GM12878 (cell line): ENCODE results near the gene DDX31. TPM values are rescaled to one million over a fixed set of nuclear protein-coding genes. Genes with fewer than 3 reads are reported as not detected.

Experiments used
- ATAC-seq: fragments of 200-7000 bp; cut with Tn5 transposase; 3 replicates; pipeline ENCODE4 v1.9.1; 2020; ENCODE audit warnings: mild to moderate bottlenecking, moderate library complexity
- BruUV-seq: library from RNA; stranded (reverse); fragments of 400-500 nt; replicated peaks from 2 replicates; lab custom pipeline; 2021; lab: Mats Ljungman, UMichigan
- CTCF ChIA-PET: fragments of 300-600 bp; sonication (Branson Sonifier 250); formaldehyde crosslinking; extraction: SDS; loops from one replicate; lab custom pipeline; 2021; ENCODE audit warnings: inconsistent platforms; lab: Yijun Ruan, JAX
- POLR2A ChIA-PET: fragments of 350-600 bp; formaldehyde crosslinking; extraction: SDS; loops from one replicate; lab custom pipeline; 2021; ENCODE audit warnings: inconsistent platforms; lab: Charles Lee
- RAD21 ChIA-PET: fragments of 300-600 bp; sonication (Branson Sonifier 250); formaldehyde crosslinking; loops from one replicate; lab custom pipeline; 2023; ENCODE audit warnings: antibody characterized with exemption; ENCODE audit not compliant: unreplicated experiment; lab: Charles Lee
- SMC1A ChIA-PET: fragments of 300-600 bp; sonication (Branson Sonifier 250); formaldehyde crosslinking; loops from one replicate; lab custom pipeline; 2023; ENCODE audit not compliant: unreplicated experiment, uncharacterized antibody; lab: Charles Lee
- DNase-seq: peaks from one replicate; pipeline ENCODE4 v3.0.0-alpha.2; 2011; ENCODE audit warnings: low read depth, low spot score
- FAIRE-seq: peaks from 3 replicates; lab custom pipeline; 2011; peaks lifted over from hg19 to GRCh38; lab: Jason Lieb, UNC
- H2AFZ ChIP-seq: 2 replicates; pipeline ENCODE4 v1.6.0; 2011; ENCODE audit warnings: low read depth, low read length, control low read depth; ENCODE audit not compliant: control insufficient read depth
- H3K27ac ChIP-seq: 2 replicates; pipeline ENCODE4 v1.5.1; 2011; ENCODE audit warnings: control low read depth; ENCODE audit not compliant: control insufficient read depth, insufficient read depth
- H3K27me3 ChIP-seq, 2 experiments: replicated peaks in 1 of 2; 2 replicates each; pipeline versions ENCODE4 v1.6.0 to v1.6.1; 2011; ENCODE audit warnings: low read length in 1 of 2; ENCODE audit not compliant: control insufficient read depth in 2 of 2, insufficient read depth in 2 of 2
- H3K36me3 ChIP-seq, 2 experiments: 2 replicates each; pipeline ENCODE4 v1.5.1; 2011; ENCODE audit warnings: low read length in 1 of 2; ENCODE audit not compliant: control insufficient read depth in 2 of 2, insufficient read depth in 2 of 2
- H3K4me1 ChIP-seq: 2 replicates; pipeline ENCODE4 v1.6.1; 2011; ENCODE audit warnings: mild to moderate bottlenecking, low read length, moderate library complexity, mixed read lengths; ENCODE audit not compliant: control insufficient read depth, insufficient read depth
- H3K4me2 ChIP-seq: 2 replicates; pipeline ENCODE4 v1.6.0; 2011; ENCODE audit warnings: control low read depth; ENCODE audit not compliant: control insufficient read depth, insufficient read depth
- H3K4me3 ChIP-seq: fragments of 200-600 bp; sonication (generic); 2 replicates; pipeline ENCODE4 v1.5.1; 2016
- H3K79me2 ChIP-seq: 2 replicates; pipeline ENCODE4 v1.6.0; 2011; ENCODE audit warnings: low read length; ENCODE audit not compliant: control insufficient read depth, insufficient read depth
- H3K9ac ChIP-seq: 2 replicates; pipeline ENCODE4 v1.8.0; 2011; ENCODE audit warnings: low read length, control low read depth, mixed read lengths; ENCODE audit not compliant: control insufficient read depth, insufficient read depth
- H3K9me3 ChIP-seq: replicated peaks from 3 replicates; pipeline ENCODE4 v1.5.1; 2011; ENCODE audit warnings: mild to moderate bottlenecking, low read length; ENCODE audit not compliant: control insufficient read depth, insufficient read depth
- H4K20me1 ChIP-seq: 2 replicates; pipeline ENCODE4 v1.6.0; 2011; ENCODE audit not compliant: control insufficient read depth, insufficient read depth
- BRCA1 ChIP-seq: IDR thresholded peaks from 2 replicates; pipeline ENCODE4 v1.6.1; 2011; ENCODE audit warnings: low read depth, low read length, improper control_type of control experiment
- CBX3 ChIP-seq: fragments of 200-600 bp; sonication (generic); IDR thresholded peaks from 2 replicates; pipeline ENCODE4 v1.6.1; 2016; ENCODE audit warnings: low read depth, borderline replicate concordance
- CREB1 ChIP-seq: IDR thresholded peaks from 2 replicates; pipeline ENCODE4 v1.6.1; 2012; ENCODE audit warnings: low read depth, mild to moderate bottlenecking, inconsistent platforms
- EGR1 ChIP-seq, 2 experiments: IDR thresholded peaks; 1 replicate in 1 of 2; 2 replicates in 1 of 2; pipeline ENCODE4 v1.6.1; 2011 to 2012; ENCODE audit warnings: low read depth in 2 of 2, low read length in 2 of 2, borderline replicate concordance in 1 of 2, mild to moderate bottlenecking in 1 of 2, moderate library complexity in 1 of 2
- FOXK2 ChIP-seq: fragments of 450-650 bp; IDR thresholded peaks from 2 replicates; pipeline ENCODE4 v1.6.1; 2017; ENCODE audit warnings: mild to moderate bottlenecking, moderate library complexity
- HDAC6 ChIP-seq: fragments of 200-600 bp; sonication (generic); IDR thresholded peaks from one replicate; pipeline ENCODE4 v1.8.0; 2017; ENCODE audit warnings: antibody characterized with exemption; ENCODE audit not compliant: unreplicated experiment
- IKZF2 ChIP-seq, 2 experiments: fragments of 450-650 bp; IDR thresholded peaks; 2 replicates each; pipeline ENCODE4 v1.6.1; 2017; ENCODE audit warnings: mild to moderate bottlenecking in 2 of 2, moderate library complexity in 2 of 2
- NR2F1 ChIP-seq: fragments of 450-650 bp; conservative IDR thresholded peaks from 2 replicates; pipeline ENCODE4 v1.6.1; 2017; ENCODE audit warnings: mild to moderate bottlenecking
- NRF1 ChIP-seq: conservative IDR thresholded peaks from 2 replicates; pipeline ENCODE4 v1.6.1; 2011; ENCODE audit warnings: mild to moderate bottlenecking, low read depth, low read length, improper control_type of control experiment
- PAX5 ChIP-seq: IDR thresholded peaks from 2 replicates; pipeline ENCODE4 v1.6.1; 2011; ENCODE audit warnings: low read depth, low read length, borderline replicate concordance
- RELA ChIP-seq: fragments of 450-650 bp; IDR thresholded peaks from 2 replicates; pipeline ENCODE4 v1.8.0; 2014; ENCODE audit warnings: borderline replicate concordance; ENCODE audit not compliant: partially characterized antibody
- STAT3 ChIP-seq: IDR thresholded peaks from 2 replicates; pipeline ENCODE4 v1.6.1; 2011; ENCODE audit warnings: low read depth, low read length, improper control_type of control experiment
- SUZ12 ChIP-seq: fragments of 200-600 bp; sonication (generic); IDR thresholded peaks from one replicate; pipeline ENCODE4 v1.6.1; 2018; ENCODE audit warnings: antibody characterized with exemption, mild to moderate bottlenecking; ENCODE audit not compliant: unreplicated experiment
- YBX1 ChIP-seq: fragments of 450-650 bp; IDR thresholded peaks from 2 replicates; pipeline ENCODE4 v1.6.1; 2016; ENCODE audit warnings: antibody characterized with exemption
- ZBED1 ChIP-seq: IDR thresholded peaks from 2 replicates; pipeline ENCODE4 v1.6.1; 2016; ENCODE audit warnings: borderline replicate concordance
- ZNF207 ChIP-seq: fragments of 450-650 bp; IDR thresholded peaks from 2 replicates; pipeline ENCODE4 v1.6.1; 2014; ENCODE audit warnings: antibody characterized with exemption, mild to moderate bottlenecking, borderline replicate concordance
- WGBS: methylation state at CpG from one replicate; pipeline ENCODE4 v1.1.6; 2016; ENCODE audit warnings: low lambda C conversion rate; ENCODE audit not compliant: insufficient replicate concordance, insufficient coverage; ENCODE audit errors: missing lambda C conversion rate; 5-methylcytosine and 5-hydroxymethylcytosine counted together
- in situ Hi-C: fragments of 300-500 bp; cut with MboI; formaldehyde crosslinking; loops from 9 replicates; pipeline ENCODE4 v1.14.3; 2018; ENCODE audit warnings: mixed read lengths
- intact Hi-C: fragments of 100-400 bp; cut with micrococcal nuclease; formaldehyde crosslinking; loops from one replicate; pipeline ENCODE4 v1.14.2; 2022; ENCODE audit not compliant: unreplicated experiment
- polyA plus RNA-seq, 11 experiments: library from polyadenylated mRNA; depleted of rRNA in 4 of 11; unstranded in 6 of 11; stranded (reverse) in 5 of 11; fragments of >200 nt; fragmentation: Nextera tagmentation in 4 of 11; fragmentation: Illumina TruSeq in 1 of 11; extraction: Ambion mirVana in 4 of 11; extraction: Trizol in 1 of 11; gene quantifications; 1 replicate in 1 of 11; 2 replicates in 10 of 11; pipeline versions ENCODE4 v1.2.1 to v1.2.3, GENCODE V29; 2011 to 2016; ENCODE audit warnings: inconsistent platforms in 2 of 11, missing spikeins in 2 of 11, low read depth in 1 of 11
- total RNA-seq, 4 experiments: library from RNA; depleted of rRNA in 3 of 4; stranded (reverse); fragments of >200 nt in 3 of 4; fragmentation: Illumina TruSeq in 1 of 4; extraction: Trizol in 1 of 4; gene quantifications; 2 replicates each; pipeline versions ENCODE4 v1.2.1 to v1.2.3, GENCODE V29; 2013 to 2021
- TF ChIP-seq, protein P1 (sequence below): fragments of 450-650 bp; formaldehyde crosslinking; IDR thresholded peaks from 2 replicates; pipeline ENCODE4 v1.4.0; 2020; ENCODE audit warnings: mild to moderate bottlenecking, moderate library complexity
- TF ChIP-seq, protein P2 (sequence below): fragments of 450-650 bp; IDR thresholded peaks from 2 replicates; pipeline ENCODE4 v1.6.1; 2016; ENCODE audit warnings: mild to moderate bottlenecking

DDX31 gene
- total and polyA plus RNA-seq, 10 of the 15 experiments (the other 5 are each of a cell fraction or from before 2014, with no cell fraction given) = 12.1 to 30.8 (median 20.8) TPM

GRCh38 chr9:132703336-132703735 is 33.6 kb upstream of the DDX31 start:
- no peak for TF ChIP-seq NRF1
- TF ChIP-seq ZNF207 = no peak
- no peak for TF ChIP-seq FOXK2
- TF ChIP-seq STAT3 = no peak
- no peak for TF ChIP-seq CBX3
- TF ChIP-seq, protein P1, sequence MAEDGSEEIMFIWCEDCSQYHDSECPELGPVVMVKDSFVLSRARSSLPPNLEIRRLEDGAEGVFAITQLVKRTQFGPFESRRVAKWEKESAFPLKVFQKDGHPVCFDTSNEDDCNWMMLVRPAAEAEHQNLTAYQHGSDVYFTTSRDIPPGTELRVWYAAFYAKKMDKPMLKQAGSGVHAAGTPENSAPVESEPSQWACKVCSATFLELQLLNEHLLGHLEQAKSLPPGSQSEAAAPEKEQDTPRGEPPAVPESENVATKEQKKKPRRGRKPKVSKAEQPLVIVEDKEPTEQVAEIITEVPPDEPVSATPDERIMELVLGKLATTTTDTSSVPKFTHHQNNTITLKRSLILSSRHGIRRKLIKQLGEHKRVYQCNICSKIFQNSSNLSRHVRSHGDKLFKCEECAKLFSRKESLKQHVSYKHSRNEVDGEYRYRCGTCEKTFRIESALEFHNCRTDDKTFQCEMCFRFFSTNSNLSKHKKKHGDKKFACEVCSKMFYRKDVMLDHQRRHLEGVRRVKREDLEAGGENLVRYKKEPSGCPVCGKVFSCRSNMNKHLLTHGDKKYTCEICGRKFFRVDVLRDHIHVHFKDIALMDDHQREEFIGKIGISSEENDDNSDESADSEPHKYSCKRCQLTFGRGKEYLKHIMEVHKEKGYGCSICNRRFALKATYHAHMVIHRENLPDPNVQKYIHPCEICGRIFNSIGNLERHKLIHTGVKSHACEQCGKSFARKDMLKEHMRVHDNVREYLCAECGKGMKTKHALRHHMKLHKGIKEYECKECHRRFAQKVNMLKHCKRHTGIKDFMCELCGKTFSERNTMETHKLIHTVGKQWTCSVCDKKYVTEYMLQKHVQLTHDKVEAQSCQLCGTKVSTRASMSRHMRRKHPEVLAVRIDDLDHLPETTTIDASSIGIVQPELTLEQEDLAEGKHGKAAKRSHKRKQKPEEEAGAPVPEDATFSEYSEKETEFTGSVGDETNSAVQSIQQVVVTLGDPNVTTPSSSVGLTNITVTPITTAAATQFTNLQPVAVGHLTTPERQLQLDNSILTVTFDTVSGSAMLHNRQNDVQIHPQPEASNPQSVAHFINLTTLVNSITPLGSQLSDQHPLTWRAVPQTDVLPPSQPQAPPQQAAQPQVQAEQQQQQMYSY (CRISPR knock-in tag) = no peak
- TF ChIP-seq IKZF2 (IDR thresholded peaks at IDR 0.05) = no peak
- TF ChIP-seq YBX1 = no peak
- TF ChIP-seq NR2F1 = no peak
- TF ChIP-seq SUZ12 = no peak
- no peak for TF ChIP-seq CREB1
- TF ChIP-seq EGR1 (IDR thresholded peaks at IDR 0.05; ENCODE audit: borderline replicate concordance in 1 of 2, low read depth in 2 of 2, low read length in 2 of 2) = no peak
- no peak for TF ChIP-seq PAX5
- TF ChIP-seq, protein P2, sequence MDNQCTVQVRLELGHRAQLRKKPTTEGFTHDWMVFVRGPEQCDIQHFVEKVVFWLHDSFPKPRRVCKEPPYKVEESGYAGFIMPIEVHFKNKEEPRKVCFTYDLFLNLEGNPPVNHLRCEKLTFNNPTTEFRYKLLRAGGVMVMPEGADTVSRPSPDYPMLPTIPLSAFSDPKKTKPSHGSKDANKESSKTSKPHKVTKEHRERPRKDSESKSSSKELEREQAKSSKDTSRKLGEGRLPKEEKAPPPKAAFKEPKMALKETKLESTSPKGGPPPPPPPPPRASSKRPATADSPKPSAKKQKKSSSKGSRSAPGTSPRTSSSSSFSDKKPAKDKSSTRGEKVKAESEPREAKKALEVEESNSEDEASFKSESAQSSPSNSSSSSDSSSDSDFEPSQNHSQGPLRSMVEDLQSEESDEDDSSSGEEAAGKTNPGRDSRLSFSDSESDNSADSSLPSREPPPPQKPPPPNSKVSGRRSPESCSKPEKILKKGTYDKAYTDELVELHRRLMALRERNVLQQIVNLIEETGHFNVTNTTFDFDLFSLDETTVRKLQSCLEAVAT = no peak
- no peak for TF ChIP-seq BRCA1
- no peak for TF ChIP-seq RELA
- no peak for TF ChIP-seq ZBED1
- no peak for TF ChIP-seq HDAC6
- H3K36me3 ChIP-seq = no peaks in the 10 kb centered on the region
- no peak for ATAC-seq
- BruUV-seq = no TSS peak
- no peak for FAIRE-seq
- RAD21 ChIA-PET = no interaction called here
- H3K27me3 ChIP-seq = no peaks in the 10 kb centered on the region
- SMC1A ChIA-PET = no interaction called here
- H3K9ac ChIP-seq = no peak overlapping the region
- H3K4me3 ChIP-seq = no peak overlapping the region
- H3K4me1 ChIP-seq = no peaks in the 10 kb centered on the region
- no peak overlapping the region for H2AFZ ChIP-seq
- no peaks in the 10 kb centered on the region for H3K79me2 ChIP-seq
- no peak for DNase-seq
- POLR2A ChIA-PET = no interaction called here
- H3K27ac ChIP-seq = no peak overlapping the region
- no peaks in the 10 kb centered on the region for H3K9me3 ChIP-seq
- 2% methylated on average over 2 of the region's 2 CpGs for WGBS
- in situ Hi-C loops = no loop called here
- H3K4me2 ChIP-seq = no peak overlapping the region
- CTCF ChIA-PET = interaction anchor here (1.3 kb wide), 1 partner anchor 65 kb away, joined by 3 read pairs; no protein-coding TSS in a partner anchor
- intact Hi-C loops = no loop called here
- H4K20me1 ChIP-seq = no peaks in the 10 kb centered on the region
